Ishikawa (cell line): ENCODE measurements around the gene FOXN3.
A peak's percentile ranks its signal among the peaks of the same experiment; 100 is the strongest.

Source experiments
- CEBPB ChIP-seq: IDR thresholded peaks from 2 replicates; pipeline ENCODE4 v1.6.1; 2012
- CREB1 ChIP-seq: IDR thresholded peaks from 2 replicates; pipeline ENCODE4 v1.6.1; 2012; ENCODE audit warnings: low read depth
- EGR1 ChIP-seq: IDR thresholded peaks from 2 replicates; pipeline ENCODE4 v1.6.1; 2012
- EP300 ChIP-seq: IDR thresholded peaks from 2 replicates; pipeline ENCODE4 v1.6.1; 2012; ENCODE audit warnings: borderline replicate concordance
- FOXM1 ChIP-seq: IDR thresholded peaks from 2 replicates; pipeline ENCODE4 v1.6.1; 2012; ENCODE audit warnings: low read depth, borderline replicate concordance
- MAX ChIP-seq: IDR thresholded peaks from 2 replicates; pipeline ENCODE4 v1.6.1; 2012
- NFIC ChIP-seq: IDR thresholded peaks from 2 replicates; pipeline ENCODE4 v1.6.1; 2012
- RAD21 ChIP-seq: IDR thresholded peaks from 2 replicates; pipeline ENCODE4 v1.6.1; 2012; ENCODE audit warnings: low read depth
- REST ChIP-seq: IDR thresholded peaks from 2 replicates; pipeline ENCODE4 v1.6.1; 2012; ENCODE audit warnings: low read depth, mild to moderate bottlenecking
- TAF1 ChIP-seq: IDR thresholded peaks from 2 replicates; pipeline ENCODE4 v1.6.1; 2012; ENCODE audit warnings: low read depth, mild to moderate bottlenecking
- TCF12 ChIP-seq: IDR thresholded peaks from 2 replicates; pipeline ENCODE4 v1.6.1; 2012; ENCODE audit warnings: low read depth
- TEAD4 ChIP-seq: IDR thresholded peaks from 2 replicates; pipeline ENCODE4 v1.6.1; 2012
- USF1 ChIP-seq: IDR thresholded peaks from 2 replicates; pipeline ENCODE4 v1.6.1; 2012
- YY1 ChIP-seq: IDR thresholded peaks from 2 replicates; pipeline ENCODE4 v1.6.1; 2012; ENCODE audit warnings: low read depth
- ZBTB7A ChIP-seq: IDR thresholded peaks from 2 replicates; pipeline ENCODE4 v1.6.1; 2012; ENCODE audit warnings: low read depth

The FOXN3 gene

GRCh38 chr14:89139404-89140247 lies 277.4 kb downstream of the FOXN3 start:
- TF ChIP-seq USF1 (no peak), ZBTB7A (no peak), CEBPB (no peak), EP300 (no peak), NFIC (no peak), CREB1 (no peak), MAX (no peak), RAD21 (no peak), TAF1 (no peak), YY1 (no peak), TCF12 (no peak), FOXM1 (no peak)

- TF ChIP-seq MAX: no peak
- TF ChIP-seq CEBPB: no peak
- no peak for TF ChIP-seq TAF1
- TF ChIP-seq YY1: no peak
- no peak for TF ChIP-seq EGR1
These were observed 278.2 kb downstream of the FOXN3 start for GRCh38 chr14:89138846-89139245.

- no peak for TF ChIP-seq EP300
- no peak for TF ChIP-seq TCF12
- no peak for TF ChIP-seq EGR1
- peak; percentile 71 for TF ChIP-seq NFIC
- no peak for TF ChIP-seq TAF1
- no peak for TF ChIP-seq ZBTB7A
- no peak for TF ChIP-seq CEBPB
These were observed 279.4 kb downstream of the FOXN3 start for GRCh38 chr14:89137526-89138163.

- TF ChIP-seq MAX: no peak
- TF ChIP-seq REST: no peak
- TF ChIP-seq EGR1: no peak
- TF ChIP-seq USF1: no peak
- TF ChIP-seq YY1: no peak
- no peak for TF ChIP-seq EP300
- TF ChIP-seq TEAD4: no peak
- TF ChIP-seq ZBTB7A: no peak
- TF ChIP-seq TAF1: no peak
- TF ChIP-seq TCF12: no peak
- no peak for TF ChIP-seq RAD21
- no peak for TF ChIP-seq FOXM1
- no peak for TF ChIP-seq CEBPB
These were observed 280.4 kb downstream of the FOXN3 start for GRCh38 chr14:89136587-89136986.

GRCh38 chr14:89134640-89135039 lies 282.4 kb downstream of the FOXN3 start:
- TF ChIP-seq MAX (no peak), USF1 (no peak), ZBTB7A (no peak), CREB1 (no peak), YY1 (no peak), CEBPB (no peak), TAF1 (no peak), EP300 (no peak), TCF12 (no peak), FOXM1 (no peak), TEAD4 (no peak), RAD21 (no peak), NFIC (no peak), EGR1 (no peak), REST (no peak)
